Keratinocyte (primary cell): ENCODE results near the gene RILPL2. TPM values are rescaled to one million over a fixed set of nuclear protein-coding genes. Genes with fewer than 3 reads are reported as not detected.
A peak's percentile ranks its signal among the peaks of the same experiment; 100 is the strongest.

Experiments used
- DNase-seq: peaks from one replicate; pipeline ENCODE4 v3.0.0-alpha.2; 2011; ENCODE audit warnings: low read depth, missing footprints, low spot score
- FAIRE-seq: peaks from 2 replicates; lab custom pipeline; 2011; peaks lifted over from hg19 to GRCh38; lab: Jason Lieb, UNC
- H2AFZ ChIP-seq: 2 replicates; pipeline ENCODE4 v1.6.0; 2012; ENCODE audit warnings: low read length, control low read depth, inconsistent platforms; ENCODE audit not compliant: control insufficient read depth
- H3K27ac ChIP-seq: 2 replicates; pipeline ENCODE4 v1.5.1; 2011; ENCODE audit warnings: low read length; ENCODE audit not compliant: control insufficient read depth, insufficient read depth
- H3K27me3 ChIP-seq: 3 replicates; pipeline ENCODE4 v1.6.0; 2011; ENCODE audit warnings: low read length; ENCODE audit not compliant: control insufficient read depth, insufficient read depth; ENCODE audit errors: extremely low read depth
- H3K36me3 ChIP-seq, 2 experiments: 2 replicates in 1 of 2; 3 replicates in 1 of 2; pipeline ENCODE4 v1.5.1; 2011; ENCODE audit warnings: low read length in 2 of 2, mild to moderate bottlenecking in 1 of 2; ENCODE audit not compliant: control insufficient read depth in 2 of 2, insufficient read depth in 2 of 2; ENCODE audit errors: extremely low read depth in 1 of 2
- H3K4me1 ChIP-seq: 3 replicates; pipeline ENCODE4 v1.5.1; 2011; ENCODE audit warnings: low read length; ENCODE audit not compliant: control insufficient read depth, insufficient read depth; ENCODE audit errors: extremely low read depth
- H3K4me2 ChIP-seq: 3 replicates; pipeline ENCODE4 v1.6.0; 2011; ENCODE audit warnings: low read depth, low read length; ENCODE audit not compliant: control insufficient read depth, insufficient read depth; ENCODE audit errors: extremely low read depth
- H3K4me3 ChIP-seq, 3 experiments: fragments of 200-600 bp in 1 of 3; sonication (generic) in 1 of 3; 2 replicates in 2 of 3; 3 replicates in 1 of 3; pipeline ENCODE4 v1.5.1; 2011 to 2016; ENCODE audit warnings: low read length in 3 of 3, mild to moderate bottlenecking in 3 of 3, control low read depth in 2 of 3, inconsistent platforms in 1 of 3, low read depth in 1 of 3, mixed read lengths in 1 of 3, mixed run types in 1 of 3, moderate library complexity in 1 of 3; ENCODE audit not compliant: control insufficient read depth in 2 of 3, insufficient read depth in 2 of 3; ENCODE audit errors: extremely low read depth in 1 of 3
- H3K79me2 ChIP-seq: 2 replicates; pipeline ENCODE4 v1.6.0; 2012; ENCODE audit warnings: low read length; ENCODE audit not compliant: control insufficient read depth, insufficient read depth
- H3K9ac ChIP-seq: 3 replicates; pipeline ENCODE4 v1.6.0; 2011; ENCODE audit warnings: low read length; ENCODE audit not compliant: control insufficient read depth, insufficient read depth; ENCODE audit errors: extremely low read depth
- H3K9me1 ChIP-seq: 3 replicates; pipeline ENCODE4 v1.6.0; 2011; ENCODE audit warnings: low read length; ENCODE audit not compliant: control insufficient read depth, insufficient read depth; ENCODE audit errors: extremely low read depth
- H3K9me3 ChIP-seq: 2 replicates; pipeline ENCODE4 v1.5.1; 2012; ENCODE audit warnings: low read depth, low read length; ENCODE audit not compliant: control insufficient read depth
- H4K20me1 ChIP-seq: 3 replicates; pipeline ENCODE4 v1.6.0; 2011; ENCODE audit warnings: low read length; ENCODE audit not compliant: control insufficient read depth, insufficient read depth; ENCODE audit errors: extremely low read depth
- CTCF ChIP-seq, 3 experiments: IDR thresholded peaks in 1 of 3; conservative IDR thresholded peaks in 1 of 3; optimal IDR thresholded peaks in 1 of 3; 2 replicates in 2 of 3; 3 replicates in 1 of 3; pipeline versions ENCODE3 to v1.5.1; 2011; ENCODE audit warnings: low read length in 3 of 3, mild to moderate bottlenecking in 3 of 3, moderate library complexity in 2 of 3, control low read depth in 1 of 3, inconsistent platforms in 1 of 3; ENCODE audit not compliant: insufficient read depth in 2 of 3; ENCODE audit errors: extremely low read depth in 1 of 3
- EZH2 ChIP-seq: IDR thresholded peaks from one replicate; pipeline ENCODE4 v1.6.1; 2012; ENCODE audit warnings: inconsistent platforms, mild to moderate bottlenecking, low read length, moderate library complexity
- dilution Hi-C: fragments of 300-500 bp; cut with MboI; formaldehyde crosslinking; loops from one replicate; pipeline ENCODE4 v1.7.0; 2020; ENCODE audit warnings: low sequenced_read_pairs; ENCODE audit not compliant: extremely low pct_ligation_motif_present
- polyA plus RNA-seq, 5 experiments: library from polyadenylated mRNA; depleted of rRNA in 3 of 5; stranded (reverse) in 3 of 5; stranded (forward) in 1 of 5; unstranded in 1 of 5; fragments of >200 nt; gene quantifications; 1 replicate in 1 of 5; 2 replicates in 3 of 5; 3 replicates in 1 of 5; pipeline versions ENCODE4 v1.2.1 to v1.2.3, GENCODE V29; 2011 to 2012; ENCODE audit warnings: missing spikeins in 2 of 5, low read depth in 1 of 5, low replicate concordance in 1 of 5

Gene RILPL2
- polyA plus RNA-seq, 1 donor (not counting 4 experiments of a cell fraction or from before 2014, with no cell fraction given), result 3.6 TPM

DNA sequence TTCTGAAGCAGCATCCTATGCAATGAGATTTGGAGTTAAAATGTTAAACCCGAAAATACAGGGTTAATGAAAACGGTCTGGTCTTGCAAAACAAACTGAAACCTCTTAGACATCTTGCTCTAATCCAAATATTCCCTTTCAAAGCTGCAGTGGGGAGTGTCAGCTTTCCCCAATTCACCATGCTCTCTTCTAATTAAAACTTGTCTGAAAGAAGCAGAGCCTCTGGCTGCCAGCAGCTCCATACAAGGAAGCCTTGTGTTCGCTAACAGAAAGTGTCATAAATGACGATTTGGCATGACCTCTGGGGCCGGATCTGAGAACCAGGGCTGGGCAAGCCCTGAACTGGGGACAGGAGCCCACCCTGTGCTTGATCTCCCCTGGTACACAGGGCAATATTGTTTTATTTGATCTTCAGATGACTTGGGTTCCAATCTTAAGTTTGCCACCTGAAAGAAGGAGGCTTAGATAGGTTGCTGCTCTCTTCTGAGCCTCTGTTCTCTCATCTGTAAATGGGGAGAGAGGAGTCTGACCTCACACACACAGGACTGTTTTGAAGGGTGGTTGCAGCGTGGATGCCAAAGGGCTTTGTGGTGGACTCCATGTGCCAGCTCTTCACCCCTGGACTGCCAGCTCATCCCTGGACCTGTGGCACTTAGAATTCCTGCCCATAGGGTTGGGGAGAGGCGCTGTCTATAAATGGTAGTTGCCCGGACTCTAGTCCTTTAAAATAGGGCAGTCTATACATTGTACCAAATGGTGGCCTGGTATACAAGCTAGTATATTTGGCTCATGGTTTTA, 44.7 kb downstream of the RILPL2 start:
- Histone ChIP-seq H2AFZ (no peak overlapping the region), H3K36me3 (peaks cover 30 to 35% of the 10 kb centered on the region in 2 experiments), H3K4me3 (no peak overlapping the region), H3K4me2 (no peak overlapping the region), H3K79me2 (peaks cover 62% of the 10 kb centered on the region), H3K27ac (no peak overlapping the region), H3K9me1 (no peaks in the 10 kb centered on the region), H3K9me3 (no peaks in the 10 kb centered on the region), H3K9ac (no peak overlapping the region), H4K20me1 (peaks cover 10% of the 10 kb centered on the region), H3K4me1 (peaks cover 21% of the 10 kb centered on the region), H3K27me3 (no peaks in the 10 kb centered on the region)
- dilution Hi-C loops, result no loop called here
- FAIRE-seq, result no peak
- no peak for TF ChIP-seq CTCF (optimal IDR thresholded peaks at IDR 0.05 in 1 of 3, IDR thresholded peaks at IDR 0.05 in 1 of 3, conservative IDR thresholded peaks at IDR 0.05 in 1 of 3; ENCODE audit: extremely low read depth in 1 of 3, insufficient read depth in 2 of 3, low read length in 3 of 3)
- TF ChIP-seq EZH2, result no peak
- no peak for DNase-seq

DNA sequence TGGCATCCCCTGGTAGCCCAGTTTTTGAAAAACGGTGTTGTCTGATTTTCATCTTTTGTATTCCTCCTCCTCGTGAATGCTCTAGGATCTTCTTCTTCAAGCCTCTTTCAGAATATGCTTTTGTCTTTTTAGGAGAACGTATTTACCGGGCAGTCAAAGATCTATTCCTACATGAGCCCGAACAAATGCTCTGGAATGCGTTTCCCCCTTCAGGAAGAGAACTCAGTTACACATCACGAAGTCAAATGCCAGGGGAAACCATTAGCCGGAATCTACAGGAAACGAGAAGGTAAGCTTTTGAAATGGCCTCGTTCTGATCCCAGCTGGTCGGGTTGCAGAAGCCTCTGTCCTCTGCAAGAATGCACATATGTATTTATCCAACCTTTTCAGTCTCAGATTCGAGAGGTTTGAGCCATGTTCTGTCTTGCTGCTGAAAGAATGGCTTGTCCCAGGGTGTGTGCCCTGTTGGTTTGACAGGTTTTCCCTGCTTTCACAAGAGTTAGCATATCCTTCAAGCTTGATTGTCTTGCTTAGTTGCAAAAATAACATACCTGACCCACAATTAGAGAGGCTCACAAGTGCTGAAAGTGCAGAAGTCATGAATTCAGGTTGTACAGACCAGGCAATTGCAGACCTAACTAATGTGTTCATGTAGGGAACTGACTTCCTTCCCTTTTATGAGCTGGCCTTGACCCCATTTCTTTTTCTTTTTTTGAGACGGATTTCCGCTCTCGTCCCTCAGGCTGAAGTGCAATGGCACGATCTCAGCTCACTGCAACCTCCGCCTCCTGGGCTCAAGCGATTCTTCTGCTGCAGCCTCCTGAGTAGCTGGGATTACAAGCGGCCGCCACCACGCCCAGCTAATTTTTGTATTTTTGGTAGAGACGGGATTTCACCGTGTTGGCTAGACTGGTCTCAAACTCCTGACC, 45.7 kb downstream of the RILPL2 start:
- H3K9me1 ChIP-seq, result no peaks in the 10 kb centered on the region
- H3K27ac ChIP-seq, result peak overlapping the region; percentile 24
- no peak overlapping the region for H2AFZ ChIP-seq
- peak overlapping the region; percentile 84 for H3K4me2 ChIP-seq
- DNase-seq, result no peak
- H3K9ac ChIP-seq, result peak overlapping the region; percentile 76
- H4K20me1 ChIP-seq, result peaks cover 7% of the 10 kb centered on the region
- peaks cover 59% of the 10 kb centered on the region for H3K79me2 ChIP-seq
- dilution Hi-C loops, result no loop called here
- FAIRE-seq, result peak; percentile 39
- H3K4me3 ChIP-seq, result peak overlapping the region; percentile 55 to 77 (median 62)
- H3K36me3 ChIP-seq, result peaks cover 23 to 29% of the 10 kb centered on the region in 2 experiments
- H3K4me1 ChIP-seq, result peaks cover 21% of the 10 kb centered on the region
- no peak for TF ChIP-seq EZH2
- TF ChIP-seq CTCF (optimal IDR thresholded peaks at IDR 0.05 in 1 of 3, IDR thresholded peaks at IDR 0.05 in 1 of 3, conservative IDR thresholded peaks at IDR 0.05 in 1 of 3; ENCODE audit: extremely low read depth in 1 of 3, insufficient read depth in 2 of 3, low read length in 3 of 3), result no peak
- H3K9me3 ChIP-seq, result no peaks in the 10 kb centered on the region
- no peaks in the 10 kb centered on the region for H3K27me3 ChIP-seq
